Right renal cortex interstitium (tissue), 3 donors: ENCODE results near the gene LDB2. TPM values are rescaled to one million over a fixed set of nuclear protein-coding genes. Genes with fewer than 3 reads are reported as not detected.

Experiments
- DNase-seq, 3 donors: peaks; one replicate each; pipeline ENCODE4 v3.0.0-alpha.2; 2013; ENCODE audit warnings: low read depth in 3 of 3, low spot score in 2 of 3
- polyA plus RNA-seq, 3 donors: library from polyadenylated mRNA; unstranded; fragments of 120-200 nt; gene quantifications; one replicate each; pipeline ENCODE4 v1.2.1, GENCODE V29; 2013; ENCODE audit not compliant: insufficient read length in 3 of 3

LDB2 gene
- polyA plus RNA-seq, 3 donors: 93.4 to 111 (median 100) TPM

- DNase-seq: no peak
These were observed 205.4 kb downstream of the LDB2 start for GRCh38 chr4:16692961-16693506.

GRCh38 chr4:16692524-16692923 lies 205.9 kb downstream of the LDB2 start:
- DNase-seq: no peak

DNA sequence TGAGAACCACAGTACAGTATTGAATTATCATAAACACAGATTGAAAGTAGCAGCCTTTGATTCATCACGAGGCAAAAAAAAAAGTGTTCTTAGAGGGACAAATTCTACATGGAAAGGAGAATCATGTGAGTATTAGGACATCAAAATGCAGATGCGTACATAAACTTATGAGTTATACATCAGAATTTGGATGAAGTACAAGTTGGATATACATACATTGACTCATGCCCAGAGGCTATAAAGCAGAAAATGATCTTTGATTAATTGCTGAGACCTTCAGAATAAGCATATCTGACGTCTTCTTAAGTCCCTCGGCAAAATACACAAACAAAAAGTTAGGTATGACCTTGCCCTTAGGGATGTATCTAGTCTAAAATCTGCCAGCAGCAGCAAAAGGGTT lies 206.4 kb downstream of the LDB2 start:
- no peak for DNase-seq

- no peak for DNase-seq
These were observed 207.0 kb downstream of the LDB2 start for GRCh38 chr4:16691450-16691849.

DNA sequence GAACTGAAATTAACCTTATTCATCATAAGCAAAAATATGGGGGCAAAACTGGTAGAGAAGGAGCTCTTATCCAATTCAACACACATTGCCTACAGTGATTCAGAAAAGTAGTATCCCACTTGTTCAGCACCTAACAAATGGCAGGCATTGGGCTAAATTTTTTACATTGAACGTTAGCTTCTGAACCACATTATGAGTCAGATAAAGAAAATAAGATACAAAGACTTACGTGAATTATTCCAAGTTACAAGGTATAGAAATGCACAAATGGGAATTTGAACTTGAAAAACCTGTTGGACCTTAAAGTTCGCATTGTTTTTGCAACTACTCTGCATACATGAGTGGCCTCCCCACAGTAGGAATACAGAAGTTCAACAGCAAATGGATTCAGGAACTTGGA lies 210.6 kb downstream of the LDB2 start:
- DNase-seq: no peak

DNA sequence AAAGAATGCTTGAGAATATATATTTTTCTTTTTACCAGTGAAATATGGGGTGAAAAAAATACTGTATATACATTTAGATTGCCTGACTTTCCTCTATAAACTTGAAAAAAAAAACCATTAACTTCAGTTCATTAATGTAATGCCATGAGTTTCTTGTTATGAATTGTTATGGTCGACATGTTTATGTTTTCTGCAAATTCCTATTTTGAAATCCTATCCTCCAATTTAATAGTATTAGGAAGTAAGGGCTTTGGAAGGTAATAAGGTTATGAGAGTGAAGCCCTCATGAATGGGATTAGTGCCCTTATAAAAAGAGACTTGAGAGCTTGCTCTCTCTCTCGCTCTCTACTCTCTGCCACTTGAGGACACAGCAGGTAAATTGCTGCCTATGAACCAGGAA lies 211.4 kb downstream of the LDB2 start:
- DNase-seq: no peak

GRCh38 chr4:16686195-16686594 lies 212.2 kb downstream of the LDB2 start:
- no peak for DNase-seq

DNA sequence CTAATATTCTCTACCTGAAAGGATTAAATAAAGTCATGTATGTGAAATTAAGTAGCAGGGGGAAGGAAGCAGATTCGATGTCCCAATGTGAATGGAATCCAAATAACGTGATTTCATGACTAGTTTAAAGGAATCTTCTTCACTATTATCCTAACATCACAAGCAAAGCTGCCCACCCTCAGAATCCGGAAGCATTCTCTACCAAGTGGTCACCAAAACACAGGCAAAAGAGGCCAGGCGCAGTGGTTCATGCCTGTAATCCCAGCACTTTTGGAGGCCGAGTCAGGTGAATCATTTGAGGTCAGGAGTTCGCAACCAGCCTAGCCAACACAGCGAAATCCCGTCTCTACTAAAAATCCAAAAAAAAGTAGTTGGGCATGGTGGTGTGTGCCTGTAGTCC lies 212.9 kb downstream of the LDB2 start:
- no peak for DNase-seq

DNA sequence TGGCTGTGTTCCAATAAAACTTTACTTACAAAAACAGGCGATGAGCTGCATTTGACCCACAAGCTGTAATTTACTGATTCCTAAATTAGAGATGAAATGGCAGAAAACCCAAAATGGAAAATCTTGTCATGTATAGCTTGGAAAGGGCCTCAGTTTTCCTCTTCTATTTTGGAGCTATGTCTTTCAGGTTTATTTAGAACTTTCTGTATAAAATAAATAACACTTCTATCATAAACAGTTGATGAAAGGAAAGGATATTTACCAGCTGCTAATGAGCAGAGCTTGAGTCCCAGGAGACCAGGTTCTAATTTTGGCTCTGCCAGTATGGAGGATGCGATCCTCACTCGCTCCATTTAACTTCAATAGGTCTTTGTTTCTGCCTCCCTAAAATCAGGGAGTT lies 213.5 kb downstream of the LDB2 start:
- DNase-seq: no peak

DNA sequence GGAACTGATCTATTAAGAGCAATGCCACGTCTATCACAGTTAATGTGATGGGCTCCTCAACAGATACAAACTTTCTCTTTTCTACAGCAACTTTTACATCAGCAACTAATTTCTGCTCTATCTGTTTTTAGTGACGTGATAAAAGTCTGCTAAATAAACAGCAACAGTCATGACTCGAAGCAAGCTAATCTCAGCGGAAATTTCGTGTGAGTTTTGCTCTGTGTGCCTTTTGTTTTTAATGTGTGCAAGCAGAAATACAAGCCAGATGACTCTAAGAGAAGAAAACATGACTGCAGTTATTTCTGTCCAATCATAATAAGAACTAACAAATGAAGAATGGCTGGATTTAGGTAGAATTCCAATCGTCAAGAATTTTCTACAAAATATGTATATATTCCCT lies 214.3 kb downstream of the LDB2 start:
- DNase-seq: no peak

- DNase-seq: no peak
These were observed 215.5 kb downstream of the LDB2 start for GRCh38 chr4:16682975-16683374.

DNA sequence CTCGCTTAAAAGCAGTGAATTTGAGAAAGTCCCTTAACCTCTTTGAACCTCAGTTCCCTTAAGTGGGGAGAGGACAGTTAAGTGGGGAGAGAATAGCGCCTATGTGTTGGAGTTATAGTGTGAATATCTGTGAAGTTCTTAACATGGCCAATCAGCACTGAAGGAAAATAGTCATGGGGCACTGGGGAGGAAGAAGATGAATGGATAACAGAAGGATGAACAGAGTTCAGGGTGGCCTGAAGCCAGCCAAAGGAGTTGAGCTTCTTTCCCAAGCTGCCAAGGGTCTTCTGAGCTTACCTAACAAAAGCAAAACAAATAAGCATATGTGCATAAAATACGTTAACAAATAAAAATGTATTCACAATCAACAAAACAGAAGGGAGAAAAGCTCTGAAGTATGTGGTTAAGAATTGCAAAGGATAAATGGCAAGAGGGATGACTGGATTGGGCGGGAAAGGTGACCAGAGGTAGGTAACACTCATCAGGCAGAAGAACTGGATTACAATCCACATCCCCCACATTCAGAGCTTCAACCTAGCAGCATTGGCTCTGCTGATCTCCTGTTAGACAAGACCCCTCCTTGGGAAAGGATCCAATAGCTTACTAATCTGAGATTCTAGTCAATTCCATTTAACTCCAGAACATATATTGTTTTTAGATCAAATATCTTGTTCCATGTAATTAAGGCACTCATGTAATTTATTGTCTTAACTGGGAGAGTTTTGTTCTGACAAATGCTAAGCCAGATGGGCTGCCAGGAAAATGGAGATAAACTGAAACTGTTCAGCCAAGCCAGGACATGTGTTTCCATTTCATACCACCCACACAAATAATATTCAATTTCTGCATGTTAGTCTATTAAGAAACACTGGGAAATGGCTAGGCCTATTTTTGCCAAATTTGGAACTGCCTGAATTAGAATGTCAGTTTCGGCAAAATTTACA lies 221.2 kb downstream of the LDB2 start:
- DNase-seq: no peak

DNA sequence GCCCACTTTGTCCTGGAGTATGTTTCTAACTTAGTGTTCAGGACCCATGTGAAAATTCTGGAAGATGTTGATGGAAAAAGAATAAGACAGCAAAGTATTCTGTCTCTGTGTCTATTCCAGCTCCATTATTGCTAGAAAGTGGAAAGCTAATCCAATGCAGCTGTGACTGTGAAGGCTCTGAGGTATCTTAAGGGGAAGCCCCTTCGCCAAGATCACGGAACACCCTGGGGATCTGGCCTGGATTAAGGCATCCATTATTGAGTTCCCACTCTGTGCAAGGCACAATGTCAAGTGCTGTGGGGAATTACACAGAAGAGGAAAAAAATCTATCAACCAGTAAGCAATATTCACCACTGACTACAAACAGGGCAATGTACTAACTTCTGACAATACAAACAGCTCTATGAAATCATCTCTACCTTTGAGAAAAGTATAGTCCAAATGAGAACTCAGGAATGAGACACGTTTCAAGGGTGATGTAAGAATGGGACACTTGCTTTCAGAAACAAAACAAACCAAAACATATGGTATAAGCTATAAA lies 222.1 kb downstream of the LDB2 start:
- DNase-seq: no peak

GRCh38 chr4:16674082-16674481 lies 224.4 kb downstream of the LDB2 start:
- no peak for DNase-seq

- DNase-seq: no peak
These were observed 226.0 kb downstream of the LDB2 start for GRCh38 chr4:16672421-16672820.

DNA sequence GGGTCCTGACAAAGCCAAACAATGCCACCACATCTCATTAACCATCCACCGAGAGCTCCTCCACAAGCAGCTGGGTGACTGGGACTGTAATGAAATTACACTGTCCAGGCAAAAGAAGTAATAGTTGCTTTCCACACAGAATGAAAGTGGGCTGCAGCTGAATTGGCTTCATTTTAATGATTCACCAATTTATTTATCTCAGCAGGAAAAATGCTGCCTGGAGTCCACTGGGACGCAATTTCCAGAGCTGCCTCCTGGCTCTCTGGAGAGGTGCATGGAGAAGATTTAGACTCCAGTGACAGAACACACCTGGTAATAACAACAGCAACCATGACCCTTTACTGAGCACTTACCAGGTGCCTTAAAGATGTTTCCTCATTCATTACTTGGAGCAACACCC lies 226.7 kb downstream of the LDB2 start:
- no peak for DNase-seq

GRCh38 chr4:16670727-16671126 lies 227.7 kb downstream of the LDB2 start:
- DNase-seq: no peak

DNA sequence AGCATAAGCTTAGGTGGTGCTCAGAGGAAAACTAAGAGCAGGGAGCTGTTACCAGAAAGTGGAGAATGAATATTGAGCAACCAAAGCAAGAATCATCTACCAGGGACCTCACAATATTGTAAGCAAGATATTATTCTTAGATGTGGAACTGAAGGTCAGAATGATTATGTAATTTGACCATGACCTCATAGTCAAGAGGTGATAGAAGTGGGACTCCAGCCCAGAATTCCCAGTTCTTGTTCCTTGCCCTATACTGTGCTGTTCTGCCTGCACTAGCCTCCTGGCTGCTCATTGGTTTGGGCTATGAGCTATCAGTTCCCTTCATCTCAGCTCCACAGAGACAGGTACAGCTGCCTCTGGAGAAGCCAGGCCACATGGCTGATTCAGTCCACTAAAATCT lies 229.4 kb downstream of the LDB2 start:
- no peak for DNase-seq

- DNase-seq: no peak
These were observed 230.0 kb downstream of the LDB2 start for GRCh38 chr4:16668488-16668887.

GRCh38 chr4:16667464-16667863 lies 231.0 kb downstream of the LDB2 start:
- DNase-seq: no peak

- no peak for DNase-seq
These were observed 232.4 kb downstream of the LDB2 start for GRCh38 chr4:16665942-16666551.

DNA sequence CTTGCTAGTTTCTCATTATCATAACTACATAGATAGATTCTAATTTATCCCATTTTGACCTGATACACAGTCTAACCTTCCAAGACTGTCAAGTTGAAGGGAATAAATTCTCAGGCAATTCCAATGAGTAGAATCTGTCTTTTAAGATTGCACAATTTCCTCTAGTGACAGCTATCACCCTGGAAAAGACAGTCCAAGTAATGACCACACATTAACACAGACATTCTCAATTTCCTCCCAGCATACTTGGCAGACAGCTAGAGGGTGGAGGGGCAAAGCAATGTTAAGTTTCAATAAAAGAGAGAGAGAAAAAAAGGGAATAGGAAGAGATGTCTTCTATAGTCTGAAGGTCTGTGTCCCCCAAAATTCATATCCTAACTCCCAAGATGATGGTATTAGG lies 234.7 kb downstream of the LDB2 start:
- no peak for DNase-seq
